ENCODE measurements around the gene AKT3.

GRCh38 chr1:243558576-243558975, 291.5 kb downstream of the AKT3 start:
- TF ChIP-seq, protein P1, sequence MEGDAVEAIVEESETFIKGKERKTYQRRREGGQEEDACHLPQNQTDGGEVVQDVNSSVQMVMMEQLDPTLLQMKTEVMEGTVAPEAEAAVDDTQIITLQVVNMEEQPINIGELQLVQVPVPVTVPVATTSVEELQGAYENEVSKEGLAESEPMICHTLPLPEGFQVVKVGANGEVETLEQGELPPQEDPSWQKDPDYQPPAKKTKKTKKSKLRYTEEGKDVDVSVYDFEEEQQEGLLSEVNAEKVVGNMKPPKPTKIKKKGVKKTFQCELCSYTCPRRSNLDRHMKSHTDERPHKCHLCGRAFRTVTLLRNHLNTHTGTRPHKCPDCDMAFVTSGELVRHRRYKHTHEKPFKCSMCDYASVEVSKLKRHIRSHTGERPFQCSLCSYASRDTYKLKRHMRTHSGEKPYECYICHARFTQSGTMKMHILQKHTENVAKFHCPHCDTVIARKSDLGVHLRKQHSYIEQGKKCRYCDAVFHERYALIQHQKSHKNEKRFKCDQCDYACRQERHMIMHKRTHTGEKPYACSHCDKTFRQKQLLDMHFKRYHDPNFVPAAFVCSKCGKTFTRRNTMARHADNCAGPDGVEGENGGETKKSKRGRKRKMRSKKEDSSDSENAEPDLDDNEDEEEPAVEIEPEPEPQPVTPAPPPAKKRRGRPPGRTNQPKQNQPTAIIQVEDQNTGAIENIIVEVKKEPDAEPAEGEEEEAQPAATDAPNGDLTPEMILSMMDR (IDR thresholded peaks at IDR 0.05; ENCODE audit: low read length), result no peak
- TF ChIP-seq EZH2 (optimal IDR thresholded peaks at IDR 0.05; ENCODE audit: low read depth, low read length) (no peak), EZH2phosphoT487 (IDR thresholded peaks at IDR 0.05; ENCODE audit: low read length) (no peak)

Data from MM.1S (cell line).